Suppressor macrophage (primary cell): ENCODE measurements around the gene ANKRD34A.
"Not testable (repeated sequence)": the region's sequence is repeated elsewhere in the genome, so short reads cannot be mapped to it uniquely, and the experiment has no call there.

Source experiments
- DNase-seq, 4 experiments: peaks; one replicate each; pipeline ENCODE4 v3.0.0-alpha.2; 2020 to 2022

ANKRD34A gene

GRCh38 chr1:145942871-145943270 lies 21.5 kb downstream of the ANKRD34A start:
- no peak for DNase-seq

- no peak for DNase-seq
Observed at GRCh38 chr1:145942405-145942804, 22.0 kb downstream of the ANKRD34A start.

- DNase-seq, result no peak
Observed at GRCh38 chr1:145937436-145937835, 26.9 kb downstream of the ANKRD34A start.

- peak in 1 of 4 experiments; percentile 10 for DNase-seq
Observed at GRCh38 chr1:145936247-145936646, 28.1 kb downstream of the ANKRD34A start.

GRCh38 chr1:145935708-145936107 lies 28.7 kb downstream of the ANKRD34A start:
- no peak for DNase-seq

- not testable (repeated sequence) for DNase-seq
Observed at GRCh38 chr1:145932522-145933009, 31.8 kb downstream of the ANKRD34A start.

- no peak for DNase-seq
Observed at GRCh38 chr1:145927916-145928643, 36.3 kb downstream of the ANKRD34A start.

GRCh38 chr1:145927063-145927886 lies 37.1 kb downstream of the ANKRD34A start, which contains the start of gene RBM8A:
Gene RBM8A, minus strand, starts transcription at chr1:145927484. Its CDS starts 58 bp downstream, at chr1:145927426.
- peak; percentile 96 to 99 (median 98) for DNase-seq

- no peak for DNase-seq
Observed at GRCh38 chr1:145926686-145927062, 37.7 kb downstream of the ANKRD34A start.

GRCh38 chr1:145922266-145922665 lies 42.1 kb downstream of the ANKRD34A start:
- DNase-seq, result no peak

GRCh38 chr1:145920297-145920696 lies 44.1 kb downstream of the ANKRD34A start:
- DNase-seq, result not testable (repeated sequence)

- DNase-seq, result peak; percentile 52 to 70 (median 58)
Observed at GRCh38 chr1:145918992-145919939, 45.1 kb downstream of the ANKRD34A start.

- peak; percentile 91 to 95 (median 94) for DNase-seq
Observed at GRCh38 chr1:145918144-145918991, 46.0 kb downstream of the ANKRD34A start, which contains the start of gene PEX11B. Gene PEX11B, minus strand, starts transcription at chr1:145918717. Its CDS starts 29 bp downstream, at chr1:145918688.

GRCh38 chr1:145917595-145917994 lies 46.8 kb downstream of the ANKRD34A start:
- DNase-seq, result peak in 1 of 4 experiments; percentile 13

- no peak for DNase-seq
Observed at GRCh38 chr1:145916745-145917144, 47.6 kb downstream of the ANKRD34A start.

GRCh38 chr1:145912128-145912641 lies 52.2 kb downstream of the ANKRD34A start:
- no peak for DNase-seq
